Measurements from ENCODE around the gene KHDC4. TPM values are rescaled to one million over a fixed set of nuclear protein-coding genes. Genes with fewer than 3 reads are reported as not detected.

The KHDC4 gene
- total and polyA plus RNA-seq, 4 donors: 15.4 to 63.1 (median 34.6) TPM

- no peak for DNase-seq
- Histone ChIP-seq H3K9ac (ENCODE audit: insufficient read depth in 1 of 2, low read length in 2 of 2) (no peak overlapping the region), H3K9me3 (ENCODE audit: control insufficient read depth in 4 of 4, insufficient read depth in 3 of 4, low read length in 3 of 4) (no peaks in the 10 kb centered on the region), H3K4me1 (ENCODE audit: control insufficient read depth in 5 of 5, insufficient read depth in 5 of 5, low read length in 5 of 5) (peaks cover 0 to 4% (median 0%) of the 10 kb centered on the region in 5 donors), H3K36me3 (ENCODE audit: control insufficient read depth in 4 of 4, insufficient read depth in 4 of 4, low read length in 4 of 4) (peaks cover 13 to 55% (median 38%) of the 10 kb centered on the region in 4 donors), H3K4me3 (no peak overlapping the region), H3K27ac (ENCODE audit: low read depth in 1 of 2, low read length in 1 of 2) (no peak overlapping the region), H3K27me3 (ENCODE audit: control insufficient read depth in 3 of 3, insufficient read depth in 3 of 3, low read length in 2 of 3) (no peaks in the 10 kb centered on the region)
- 90 to 91% methylated on average over 8 of the region's 8 CpGs for WGBS, 2 donors
- TF ChIP-seq, protein P1, sequence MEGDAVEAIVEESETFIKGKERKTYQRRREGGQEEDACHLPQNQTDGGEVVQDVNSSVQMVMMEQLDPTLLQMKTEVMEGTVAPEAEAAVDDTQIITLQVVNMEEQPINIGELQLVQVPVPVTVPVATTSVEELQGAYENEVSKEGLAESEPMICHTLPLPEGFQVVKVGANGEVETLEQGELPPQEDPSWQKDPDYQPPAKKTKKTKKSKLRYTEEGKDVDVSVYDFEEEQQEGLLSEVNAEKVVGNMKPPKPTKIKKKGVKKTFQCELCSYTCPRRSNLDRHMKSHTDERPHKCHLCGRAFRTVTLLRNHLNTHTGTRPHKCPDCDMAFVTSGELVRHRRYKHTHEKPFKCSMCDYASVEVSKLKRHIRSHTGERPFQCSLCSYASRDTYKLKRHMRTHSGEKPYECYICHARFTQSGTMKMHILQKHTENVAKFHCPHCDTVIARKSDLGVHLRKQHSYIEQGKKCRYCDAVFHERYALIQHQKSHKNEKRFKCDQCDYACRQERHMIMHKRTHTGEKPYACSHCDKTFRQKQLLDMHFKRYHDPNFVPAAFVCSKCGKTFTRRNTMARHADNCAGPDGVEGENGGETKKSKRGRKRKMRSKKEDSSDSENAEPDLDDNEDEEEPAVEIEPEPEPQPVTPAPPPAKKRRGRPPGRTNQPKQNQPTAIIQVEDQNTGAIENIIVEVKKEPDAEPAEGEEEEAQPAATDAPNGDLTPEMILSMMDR (IDR thresholded peaks at IDR 0.05; ENCODE audit: control extremely low read depth, extremely low read depth): no peak
- ATAC-seq (ENCODE audit: insufficient read depth, low FRiP score): no peak
Observed at GRCh38 chr1:155947741-155948140, 13.5 kb upstream of the KHDC4 start.

GRCh38 chr1:155947292-155947691 lies 13.1 kb upstream of the KHDC4 start:
- H3K27me3 ChIP-seq (ENCODE audit: control insufficient read depth in 3 of 3, insufficient read depth in 3 of 3, low read length in 2 of 3): no peaks in the 10 kb centered on the region
- H3K4me3 ChIP-seq: no peak overlapping the region
- no peak for ATAC-seq (ENCODE audit: insufficient read depth, low FRiP score)
- WGBS, 2 donors: 69 to 79% methylated on average over 4 of the region's 4 CpGs
- no peak overlapping the region for H3K27ac ChIP-seq (ENCODE audit: low read depth in 1 of 2, low read length in 1 of 2)
- TF ChIP-seq, protein P1 (IDR thresholded peaks at IDR 0.05; ENCODE audit: control extremely low read depth, extremely low read depth): no peak
- H3K4me1 ChIP-seq (ENCODE audit: control insufficient read depth in 5 of 5, insufficient read depth in 5 of 5, low read length in 5 of 5): peaks cover 0 to 4% (median 3%) of the 10 kb centered on the region in 5 donors
- H3K36me3 ChIP-seq (ENCODE audit: control insufficient read depth in 4 of 4, insufficient read depth in 4 of 4, low read length in 4 of 4): peaks cover 13 to 51% (median 34%) of the 10 kb centered on the region in 4 donors
- no peak for DNase-seq
- no peaks in the 10 kb centered on the region for H3K9me3 ChIP-seq (ENCODE audit: control insufficient read depth in 4 of 4, insufficient read depth in 3 of 4, low read length in 3 of 4)
- H3K9ac ChIP-seq (ENCODE audit: insufficient read depth in 1 of 2, low read length in 2 of 2): no peak overlapping the region

DNA sequence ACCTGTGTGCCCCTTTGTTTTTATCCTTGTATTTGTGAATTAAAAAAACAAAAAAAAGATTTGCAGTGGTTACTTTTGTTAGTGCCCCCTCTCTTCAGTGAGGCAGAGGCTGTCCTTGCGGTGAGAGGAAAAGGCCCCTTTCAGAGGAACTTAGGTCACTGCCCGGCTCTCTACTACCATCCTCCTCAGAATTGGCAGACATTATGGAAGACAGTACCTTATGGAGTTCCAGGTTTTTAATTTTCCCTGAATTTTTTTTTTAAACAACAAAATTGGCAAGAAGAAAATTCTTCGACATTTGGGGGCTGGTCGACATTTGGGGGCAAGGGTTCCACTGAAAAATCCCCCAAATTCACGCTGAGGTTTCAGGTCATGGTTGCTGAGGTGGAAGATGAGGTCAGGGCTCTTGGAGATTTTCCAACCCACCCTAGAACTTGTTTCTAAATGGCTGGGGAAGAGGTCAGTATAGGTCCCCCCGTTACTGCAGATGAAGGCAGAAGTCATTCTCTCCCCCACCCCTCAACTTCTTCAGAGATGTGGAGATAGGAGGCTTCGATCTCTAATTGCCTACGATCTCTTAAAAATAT lies 12.5 kb upstream of the KHDC4 start:
- H3K27ac ChIP-seq (ENCODE audit: low read depth in 1 of 2, low read length in 1 of 2): peak overlapping the region in 1 of 2 donors; percentile 35
- 66 to 73% methylated on average over 8 of the region's 8 CpGs for WGBS, 2 donors

More for the DNA sequence above, 12.5 kb upstream of the KHDC4 start:
- peaks cover 0 to 10% (median 8%) of the 10 kb centered on the region in 5 donors for H3K4me1 ChIP-seq (ENCODE audit: control insufficient read depth in 5 of 5, insufficient read depth in 5 of 5, low read length in 5 of 5)
- no peaks in the 10 kb centered on the region for H3K27me3 ChIP-seq (ENCODE audit: control insufficient read depth in 3 of 3, insufficient read depth in 3 of 3, low read length in 2 of 3)
- H3K36me3 ChIP-seq (ENCODE audit: control insufficient read depth in 4 of 4, insufficient read depth in 4 of 4, low read length in 4 of 4): peaks cover 9 to 45% (median 29%) of the 10 kb centered on the region in 4 donors
- H3K9me3 ChIP-seq (ENCODE audit: control insufficient read depth in 4 of 4, insufficient read depth in 3 of 4, low read length in 3 of 4): no peaks in the 10 kb centered on the region
- no peak overlapping the region for H3K4me3 ChIP-seq
- no peak overlapping the region for H3K9ac ChIP-seq (ENCODE audit: insufficient read depth in 1 of 2, low read length in 2 of 2)
- TF ChIP-seq, protein P1 (IDR thresholded peaks at IDR 0.05; ENCODE audit: control extremely low read depth, extremely low read depth): no peak
- DNase-seq: no peak
- no peak for ATAC-seq (ENCODE audit: insufficient read depth, low FRiP score)

Measured in lung (tissue), 12 donors.